Fibroblast of skin of scalp (primary cell): ENCODE data around the gene SCUBE1. TPM values are rescaled to one million over a fixed set of nuclear protein-coding genes. Genes with fewer than 3 reads are reported as not detected.

Experiments
- DNase-seq: peaks from one replicate; pipeline ENCODE4 v3.0.0-alpha.2; 2013
- polyA plus RNA-seq, 2 experiments: library from polyadenylated mRNA; unstranded; fragments of 120-200 nt; gene quantifications; one replicate each; pipeline ENCODE4 v1.2.1, GENCODE V29; 2013; ENCODE audit not compliant: insufficient read length in 2 of 2

Gene SCUBE1
- polyA plus RNA-seq (2013, experiment 1 of 2; ENCODE audit: insufficient read length), result not detected
- 0.36 TPM for polyA plus RNA-seq (2013, experiment 2 of 2; ENCODE audit: insufficient read length)

DNA sequence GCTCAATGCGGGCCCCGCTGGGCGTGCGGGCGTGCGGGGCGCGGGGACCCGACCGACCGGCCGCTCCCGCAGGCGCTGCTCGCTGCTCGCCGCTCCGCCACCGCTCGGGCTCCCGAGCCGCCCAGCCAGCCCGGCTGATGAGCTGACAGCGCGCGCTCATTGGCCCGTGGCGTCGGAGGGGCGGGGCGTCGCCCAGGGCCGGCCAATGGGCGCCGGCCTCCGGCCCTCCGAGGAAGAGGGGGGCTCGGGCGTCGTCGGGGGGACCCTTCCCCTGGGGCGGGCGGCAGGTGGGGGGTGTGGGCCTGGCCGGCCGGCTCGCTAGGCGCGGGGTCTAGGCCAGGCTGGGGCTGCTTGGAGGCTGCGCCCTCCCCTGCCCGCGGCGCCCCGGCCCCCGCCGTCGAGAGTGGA is at the start of gene SCUBE1:
Gene SCUBE1, minus strand, starts transcription at position 111 of the 408 bp plus-strand sequence. CDS start 111 bp downstream, outside the sequence.
- DNase-seq, result peak; percentile 31

DNA sequence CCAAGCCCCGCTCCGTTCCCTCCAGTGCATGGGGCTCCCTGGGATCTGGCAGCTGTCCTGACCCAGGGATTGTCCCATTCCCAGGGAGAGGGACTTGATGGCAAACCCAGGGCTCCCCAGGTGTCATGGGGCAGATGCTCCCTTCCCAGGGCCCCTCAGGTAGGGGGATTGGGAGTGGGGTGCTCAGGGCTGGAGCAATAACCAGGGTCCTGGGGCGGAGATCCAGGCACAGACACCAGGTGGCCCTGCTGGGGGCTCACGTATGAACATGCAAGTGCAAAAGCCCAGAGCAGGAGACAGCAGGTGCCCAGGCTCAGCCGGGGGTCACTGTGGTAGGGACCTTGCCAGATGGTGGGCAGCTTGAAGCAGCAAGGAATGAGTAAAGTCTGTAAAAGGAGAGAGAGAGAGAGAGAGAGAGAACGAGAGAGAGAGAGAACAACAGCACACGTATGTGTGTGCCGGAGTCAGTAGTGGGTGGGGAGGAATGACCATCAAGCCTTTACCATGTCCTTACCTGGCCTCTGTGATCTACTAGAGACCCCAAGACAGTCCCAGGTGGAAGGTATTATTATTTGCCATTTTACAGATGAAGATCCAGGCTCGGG is 49.3 kb upstream of the SCUBE1 start:
- DNase-seq, result no peak

GRCh38 chr22:43391306-43391705 is 48.1 kb upstream of the SCUBE1 start:
- no peak for DNase-seq

DNA sequence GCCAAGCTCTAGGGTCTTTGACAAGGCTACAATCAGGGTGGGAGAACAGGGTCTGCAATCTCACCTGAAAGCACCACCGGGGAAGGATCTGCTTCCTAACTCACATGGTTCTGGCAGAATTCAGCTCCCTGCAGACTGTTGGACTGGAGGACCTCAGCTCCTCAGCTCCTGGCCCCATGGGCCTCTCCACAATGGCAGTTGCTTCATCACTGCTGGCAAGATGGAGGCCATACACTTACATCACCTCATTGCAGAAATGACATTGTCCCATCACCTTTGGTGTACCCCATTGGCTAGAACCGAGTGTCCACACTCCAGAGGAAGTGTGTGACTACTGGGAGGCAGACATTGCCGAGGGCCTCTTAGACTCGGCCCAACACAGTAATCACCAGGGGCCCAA is 47.7 kb upstream of the SCUBE1 start:
- no peak for DNase-seq

GRCh38 chr22:43390166-43390565 is 47.0 kb upstream of the SCUBE1 start:
- DNase-seq, result no peak

GRCh38 chr22:43389227-43389836 is 46.2 kb upstream of the SCUBE1 start:
- no peak for DNase-seq

DNA sequence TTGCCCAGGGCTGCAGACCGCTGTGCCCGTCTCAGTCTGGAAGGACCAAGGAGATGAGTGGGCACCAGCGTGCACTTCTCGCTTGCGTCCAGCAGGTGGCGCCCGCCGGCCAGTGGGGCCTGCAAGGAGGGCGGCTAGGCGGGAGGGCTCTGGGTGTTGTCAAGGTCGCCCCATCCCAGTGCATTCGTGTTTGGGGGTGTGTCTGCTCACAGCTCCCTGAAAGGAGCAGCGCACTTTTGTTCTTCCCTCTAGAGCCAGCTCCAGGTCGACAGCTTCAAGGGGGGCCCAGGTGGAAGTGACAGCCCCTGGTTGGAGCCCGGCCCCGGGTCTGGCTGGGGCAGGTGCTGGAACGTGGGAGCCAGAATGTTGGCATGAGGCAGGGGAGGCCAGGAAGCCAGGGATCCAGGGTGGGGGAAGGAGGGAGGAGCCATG is 45.3 kb upstream of the SCUBE1 start:
- DNase-seq, result peak; percentile 51

DNA sequence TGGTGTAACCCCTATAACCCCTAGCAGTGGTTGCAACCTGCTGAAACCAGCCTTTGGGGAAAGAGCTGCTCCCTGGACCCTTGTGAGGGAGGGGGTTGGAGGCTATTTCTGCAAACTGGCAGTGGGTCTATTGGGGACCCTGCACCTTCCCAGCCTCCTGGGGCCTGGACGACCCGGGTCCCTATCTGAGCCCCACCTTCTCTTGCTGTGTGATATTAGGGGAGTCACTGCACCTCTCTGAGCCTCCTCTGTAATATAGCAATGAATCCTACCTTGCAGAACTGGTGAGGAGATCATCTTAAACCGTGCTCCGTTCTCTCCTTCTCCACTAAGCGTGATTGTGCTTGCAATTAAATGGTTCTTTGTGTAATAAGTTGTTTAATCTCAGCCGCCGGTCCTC is 44.6 kb upstream of the SCUBE1 start:
- DNase-seq, result no peak

- peak; percentile 67 for DNase-seq
Observed at GRCh38 chr22:43385770-43386641, 42.8 kb upstream of the SCUBE1 start.

- no peak for DNase-seq
Observed at GRCh38 chr22:43384863-43385262, 41.7 kb upstream of the SCUBE1 start.

GRCh38 chr22:43381693-43382092 is 38.5 kb upstream of the SCUBE1 start:
- DNase-seq, result no peak

DNA sequence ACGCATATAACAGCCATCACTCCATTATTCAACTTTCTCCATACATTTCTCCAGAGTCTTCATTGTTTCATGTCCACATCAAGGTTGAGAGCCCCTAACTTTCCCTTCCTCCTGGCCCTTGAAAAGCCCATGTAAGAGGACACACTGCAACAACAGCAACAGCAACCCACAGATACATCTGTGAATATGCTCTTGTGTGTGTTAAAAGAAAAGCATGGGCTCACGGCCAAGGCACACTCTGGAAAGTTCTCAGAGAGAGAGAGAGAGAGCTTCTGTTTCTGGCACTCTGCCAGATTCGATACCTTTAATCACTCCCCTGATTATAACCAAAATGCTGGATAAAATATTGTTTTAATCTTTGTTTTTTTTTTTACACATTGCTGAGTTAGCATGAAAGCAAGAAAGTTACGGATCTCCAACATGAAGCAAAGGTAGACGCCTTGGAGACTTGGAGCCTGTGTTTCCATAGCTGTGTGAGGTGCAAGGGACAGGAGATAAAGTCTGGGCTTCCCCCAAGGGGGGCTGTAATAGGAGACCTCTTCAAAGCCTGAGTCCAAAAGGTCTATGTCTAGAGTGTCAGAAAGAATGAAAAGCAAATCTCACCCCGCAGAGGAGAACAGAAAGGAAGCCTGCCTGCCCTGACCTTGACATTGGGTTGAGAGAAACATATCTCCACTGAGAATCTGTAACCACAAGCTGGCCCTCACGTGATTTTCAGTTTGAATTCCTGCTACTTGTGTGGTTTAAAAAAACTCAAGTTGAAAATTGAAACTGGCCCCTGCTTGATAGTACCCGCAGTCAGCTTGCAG is 34.9 kb upstream of the SCUBE1 start:
- no peak for DNase-seq

GRCh38 chr22:43377548-43377895 is 34.4 kb upstream of the SCUBE1 start:
- peak; percentile 21 for DNase-seq

GRCh38 chr22:43376765-43377547 is 33.8 kb upstream of the SCUBE1 start:
- DNase-seq, result no peak

DNA sequence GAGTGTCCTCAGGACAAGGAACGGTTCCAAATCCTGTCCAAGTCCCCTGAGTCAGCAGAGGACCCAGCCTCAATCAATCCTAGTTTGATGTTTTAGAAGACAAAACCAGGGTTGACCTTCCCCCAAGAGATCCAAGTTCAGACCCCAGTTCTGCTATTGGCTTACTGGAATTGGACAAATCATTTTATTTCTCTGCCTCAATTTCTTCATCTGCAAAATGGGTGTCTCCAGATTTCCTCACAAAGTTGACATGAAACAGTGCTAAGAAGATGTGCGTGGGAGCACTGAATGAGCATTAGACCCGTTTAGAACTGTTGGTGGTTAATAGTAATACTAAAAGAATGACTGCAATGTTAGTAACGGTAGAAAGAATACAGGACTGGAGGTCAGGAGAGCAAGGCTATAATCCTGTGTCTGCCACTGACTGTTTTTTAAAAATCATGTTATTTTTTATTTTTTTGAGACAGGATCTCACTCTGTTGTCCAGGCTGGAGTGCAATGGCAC is 32.8 kb upstream of the SCUBE1 start:
- peak; percentile 30 for DNase-seq

- no peak for DNase-seq
Observed at GRCh38 chr22:43370036-43370435, 26.9 kb upstream of the SCUBE1 start.

- DNase-seq, result no peak
Observed at GRCh38 chr22:43365715-43366440, 22.7 kb upstream of the SCUBE1 start.

DNA sequence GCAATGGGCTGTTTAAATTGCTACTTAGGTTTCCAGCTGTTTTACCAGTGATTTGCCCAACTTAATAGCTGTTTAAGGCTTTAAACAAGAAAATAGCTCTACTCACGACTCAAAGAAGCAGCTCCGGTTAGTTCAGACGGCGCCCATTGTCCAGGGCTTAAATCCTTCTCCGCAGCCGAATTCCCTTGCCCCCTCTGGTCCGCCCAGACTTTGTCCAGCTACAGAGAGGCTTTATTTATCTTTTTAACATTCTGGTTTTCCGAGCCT is 20.9 kb upstream of the SCUBE1 start:
- DNase-seq, result no peak

DNA sequence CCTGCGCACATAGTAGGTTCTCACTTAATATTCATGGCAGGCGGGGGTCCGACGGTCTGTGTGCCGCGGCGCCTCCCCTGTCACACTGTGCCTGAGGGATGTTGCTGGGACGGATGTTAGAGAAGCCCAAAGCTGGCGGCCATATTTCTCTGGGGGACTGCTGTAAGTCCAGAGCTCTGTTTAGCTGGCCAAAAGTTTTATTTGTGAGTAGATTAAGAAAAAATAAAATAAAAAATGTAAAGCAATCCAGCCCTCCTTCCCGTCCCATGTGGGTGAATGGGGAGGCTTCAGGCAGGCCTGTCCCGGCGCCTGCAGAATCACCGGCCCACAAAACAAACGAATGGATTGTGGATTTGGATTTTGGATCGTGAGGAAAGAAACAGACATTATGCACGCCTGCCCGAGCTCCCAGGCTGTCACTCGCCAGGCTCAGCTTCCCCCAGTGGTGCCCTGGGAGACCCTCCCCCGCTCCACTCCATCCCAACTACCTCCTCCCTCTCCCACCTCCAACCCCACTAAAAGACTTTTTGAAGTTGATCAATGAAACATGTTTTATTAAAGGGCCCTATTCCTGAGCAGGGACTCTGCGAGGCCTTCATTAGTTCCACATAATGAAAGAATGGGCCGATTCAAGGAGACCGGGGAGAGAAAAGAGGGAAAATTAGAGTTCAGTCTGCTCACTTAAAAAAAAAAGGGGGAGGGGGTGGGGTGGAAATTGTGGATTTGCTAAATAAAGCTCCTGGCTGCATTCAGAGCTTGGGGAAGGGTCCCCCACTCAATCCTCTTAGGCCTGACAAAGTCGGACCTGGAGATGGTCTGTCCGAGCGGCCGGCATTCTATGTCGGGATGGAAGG is 20.4 kb upstream of the SCUBE1 start:
- no peak for DNase-seq

DNA sequence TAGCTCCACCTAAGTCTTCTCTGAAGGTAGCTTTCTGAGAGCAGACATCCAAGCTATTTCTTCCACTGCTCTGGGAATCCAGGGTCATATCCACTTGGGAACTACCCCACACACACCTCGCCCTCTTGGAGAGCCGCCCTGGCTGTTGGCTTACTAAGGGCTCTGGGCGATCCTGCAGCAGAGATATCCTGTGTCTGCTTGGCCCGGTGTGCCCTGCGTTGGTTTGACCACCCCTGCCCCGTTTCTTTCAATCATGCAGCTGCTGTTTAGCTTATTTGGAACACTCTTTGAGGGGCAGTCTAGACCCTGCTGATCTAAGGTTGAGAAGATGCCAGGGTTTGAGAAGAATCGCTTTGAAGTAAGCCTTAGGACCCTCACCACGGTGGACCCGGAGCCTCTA is 17.4 kb upstream of the SCUBE1 start:
- no peak for DNase-seq
